HCT116 (cell line): Measurements from ENCODE around the gene PAQR8. TPM values are rescaled to one million over a fixed set of nuclear protein-coding genes. Genes with fewer than 3 reads are reported as not detected.

Experiments
- ATAC-seq: fragments of 200-7000 bp; cut with Tn5 transposase; 2 replicates; pipeline ENCODE4 v1.9.1; 2020; ENCODE audit warnings: mild to moderate bottlenecking, moderate library complexity
- BruUV-seq: library from RNA; stranded (reverse); fragments of 400-500 nt; replicated peaks from 2 replicates; lab custom pipeline; 2021; lab: Mats Ljungman, UMichigan
- CTCF ChIA-PET: fragments of 300-600 bp; sonication (Branson Sonifier 250); formaldehyde crosslinking; loops from one replicate; lab custom pipeline; 2021; ENCODE audit warnings: antibody characterized with exemption; lab: Charles Lee
- POLR2A ChIA-PET: fragments of 300-600, 350-600 bp; sonication (Branson Sonifier 250); formaldehyde crosslinking; loops from one replicate; lab custom pipeline; 2021; ENCODE audit warnings: antibody characterized with exemption; lab: Charles Lee
- RAD21 ChIA-PET, 2 experiments: fragments of 300-600 bp; sonication (Branson Sonifier 250); formaldehyde crosslinking; loops; one replicate each; lab custom pipeline; 2023; ENCODE audit warnings: low total read pairs in 2 of 2; ENCODE audit not compliant: uncharacterized antibody in 2 of 2, unreplicated experiment in 2 of 2, low non-redundant PET in 1 of 2; lab: Charles Lee
- DNase-seq: peaks from one replicate; pipeline ENCODE4 v3.0.0-alpha.2; 2010; ENCODE audit warnings: low read depth, low spot score
- H2AFZ ChIP-seq: fragments of 200-600 bp; shearing (Covaris generic), sonication (generic); 2 replicates; pipeline ENCODE4 v1.6.1; 2017; ENCODE audit warnings: low read depth, mixed run types, mixed read lengths, antibody characterized with exemption, low read length; ENCODE audit not compliant: poor library complexity, severe bottlenecking
- H3K27ac ChIP-seq: 2 replicates; pipeline ENCODE4 v1.5.1; 2012; ENCODE audit warnings: low read depth, low read length
- H3K27me3 ChIP-seq: fragments of 200-600 bp; sonication (generic); 2 replicates; pipeline ENCODE4 v1.6.1; 2016; ENCODE audit warnings: mixed run types, low read length, mixed read lengths; ENCODE audit not compliant: insufficient read depth
- H3K36me3 ChIP-seq, 2 experiments: fragments of 200-500 bp in 1 of 2; fragments of 200-600 bp in 1 of 2; sonication (Bioruptor generic) in 1 of 2; sonication (generic) in 1 of 2; 2 replicates each; pipeline versions ENCODE4 v1.5.1 to v1.6.1; 2014 to 2016; ENCODE audit warnings: low read length in 2 of 2, inconsistent platforms in 1 of 2, mixed read lengths in 1 of 2, mixed run types in 1 of 2; ENCODE audit not compliant: insufficient read depth in 2 of 2, control insufficient read depth in 1 of 2
- H3K4me1 ChIP-seq, 2 experiments: fragments of 200-600 bp in 1 of 2; sonication (generic) in 1 of 2; 2 replicates each; pipeline versions ENCODE4 v1.5.1 to v1.6.1; 2012 to 2017; ENCODE audit warnings: low read length in 2 of 2, inconsistent platforms in 1 of 2, mild to moderate bottlenecking in 1 of 2, mixed read lengths in 1 of 2, mixed run types in 1 of 2, moderate library complexity in 1 of 2; ENCODE audit not compliant: insufficient read depth in 2 of 2, control insufficient read depth in 1 of 2
- H3K4me2 ChIP-seq: fragments of 200-600 bp; sonication (generic); 2 replicates; pipeline ENCODE4 v1.6.1; 2017; ENCODE audit warnings: mixed run types, low read length, mixed read lengths
- H3K4me3 ChIP-seq, 2 experiments: fragments of 200-600 bp in 1 of 2; sonication (generic) in 1 of 2; replicated peaks in 1 of 2; 2 replicates each; pipeline ENCODE4 v1.5.1; 2011 to 2016; ENCODE audit warnings: low read length in 2 of 2, control low read depth in 1 of 2, low read depth in 1 of 2, mild to moderate bottlenecking in 1 of 2, mixed read lengths in 1 of 2, mixed run types in 1 of 2
- H3K79me2 ChIP-seq: fragments of 200-600 bp; sonication (generic); 2 replicates; pipeline ENCODE4 v1.6.1; 2017; ENCODE audit warnings: mild to moderate bottlenecking, mixed run types, low read length, moderate library complexity, mixed read lengths; ENCODE audit not compliant: insufficient read depth
- H3K9ac ChIP-seq: fragments of 200-600 bp; sonication (generic); 2 replicates; pipeline ENCODE4 v1.6.1; 2016; ENCODE audit warnings: low read length, mixed read lengths
- H3K9me2 ChIP-seq: fragments of 200-600 bp; sonication (generic), shearing (Covaris generic); 2 replicates; pipeline ENCODE4 v1.6.1; 2017; ENCODE audit warnings: mixed run types, mild to moderate bottlenecking, moderate library complexity; ENCODE audit not compliant: insufficient read depth
- H3K9me3 ChIP-seq, 2 experiments: fragments of 200-500 bp in 1 of 2; fragments of 200-600 bp in 1 of 2; sonication (Bioruptor generic) in 1 of 2; sonication (generic) in 1 of 2; 2 replicates each; pipeline ENCODE4 v1.6.1; 2014 to 2017; ENCODE audit warnings: low read length in 2 of 2, mixed read lengths in 2 of 2, inconsistent platforms in 1 of 2, low read depth in 1 of 2, mild to moderate bottlenecking in 1 of 2, mixed run types in 1 of 2, moderate library complexity in 1 of 2; ENCODE audit not compliant: control insufficient read depth in 1 of 2, insufficient read depth in 1 of 2
- H4K20me1 ChIP-seq: fragments of 200-600 bp; sonication (generic), shearing (Covaris generic); 2 replicates; pipeline ENCODE4 v1.6.1; 2017; ENCODE audit warnings: mixed run types, mild to moderate bottlenecking, moderate library complexity; ENCODE audit not compliant: insufficient read depth
- ELF1 ChIP-seq: IDR thresholded peaks from 2 replicates; pipeline ENCODE4 v1.6.1; 2012; ENCODE audit warnings: low read depth, borderline replicate concordance
- POLR2A ChIP-seq: IDR thresholded peaks from 2 replicates; pipeline ENCODE4 v1.7.0; 2011; ENCODE audit warnings: borderline replicate concordance; ENCODE audit not compliant: insufficient read depth, insufficient read length; ENCODE audit errors: extremely low read depth
- RAD21 ChIP-seq: IDR thresholded peaks from 2 replicates; pipeline ENCODE4 v1.6.1; 2012; ENCODE audit warnings: low read depth, mild to moderate bottlenecking
- REST ChIP-seq: IDR thresholded peaks from 2 replicates; pipeline ENCODE4 v1.6.1; 2012; ENCODE audit warnings: low read depth
- SIN3A ChIP-seq: IDR thresholded peaks from 2 replicates; pipeline ENCODE4 v1.6.1; 2012; ENCODE audit warnings: low read depth
- SP1 ChIP-seq: IDR thresholded peaks from 2 replicates; pipeline ENCODE4 v1.6.1; 2012; ENCODE audit warnings: low read depth
- SRF ChIP-seq: IDR thresholded peaks from 2 replicates; pipeline ENCODE4 v1.6.1; 2012; ENCODE audit warnings: low read depth
- TCF7L2 ChIP-seq: IDR thresholded peaks from 2 replicates; pipeline ENCODE4 v1.7.0; 2011; ENCODE audit warnings: borderline replicate concordance, inconsistent platforms; ENCODE audit not compliant: insufficient read depth, insufficient read length; ENCODE audit errors: extremely low read depth
- ZBTB33 ChIP-seq: IDR thresholded peaks from 2 replicates; pipeline ENCODE4 v1.6.1; 2011; ENCODE audit warnings: mild to moderate bottlenecking, low read length, moderate library complexity; ENCODE audit not compliant: insufficient replicate concordance; ENCODE audit errors: extremely low read depth
- ZNF274 ChIP-seq: fragments of 200-500 bp; sonication (Bioruptor generic); IDR thresholded peaks from 2 replicates; pipeline ENCODE4 v1.6.1; 2014; ENCODE audit warnings: mild to moderate bottlenecking, low read depth, low read length, inconsistent platforms
- intact Hi-C: fragments of 100-400 bp; cut with micrococcal nuclease; formaldehyde crosslinking; loops from 2 replicates; pipeline ENCODE4 v1.10.0; 2022
- total RNA-seq: library from RNA; stranded (reverse); gene quantifications from one replicate; pipeline ENCODE4 v1.2.1, GENCODE V29; 2021; ENCODE audit not compliant: unreplicated experiment

Gene PAQR8
- total RNA-seq, 1 experiment from 2014 or later = 5.9 TPM

GRCh38 chr6:52381249-52381648 is 19.3 kb downstream of the PAQR8 start:
- no peaks in the 10 kb centered on the region for H3K27me3 ChIP-seq
- TF ChIP-seq REST (no peak), SRF (no peak), ELF1 (no peak), RAD21 (no peak), POLR2A (no peak), SP1 (no peak)
- BruUV-seq = no TSS peak
- ChIA-PET RAD21 (no interaction called here), POLR2A (no interaction called here), CTCF (no interaction called here)
- no peak overlapping the region for H3K9ac ChIP-seq
- no peak overlapping the region for H3K27ac ChIP-seq
- H2AFZ ChIP-seq = no peak overlapping the region
- no peaks in the 10 kb centered on the region for H3K9me2 ChIP-seq
- no peak for ATAC-seq
- H3K79me2 ChIP-seq = no peaks in the 10 kb centered on the region
- no peaks in the 10 kb centered on the region for H3K36me3 ChIP-seq
- no peaks in the 10 kb centered on the region for H3K4me1 ChIP-seq
- DNase-seq = no peak
- H3K4me3 ChIP-seq = no peak overlapping the region
- no peak overlapping the region for H3K4me2 ChIP-seq
- H3K9me3 ChIP-seq = no peaks in the 10 kb centered on the region
- no peaks in the 10 kb centered on the region for H4K20me1 ChIP-seq
- intact Hi-C loops = no loop called here

GRCh38 chr6:52384145-52384766 is 22.3 kb downstream of the PAQR8 start:
- no peak for ATAC-seq
- TF ChIP-seq POLR2A = no peak
- no peak for TF ChIP-seq ZNF274
- TF ChIP-seq TCF7L2 = no peak
- TF ChIP-seq ZBTB33 = no peak
- TF ChIP-seq SIN3A = no peak
- TF ChIP-seq REST = no peak

More at GRCh38 chr6:52384145-52384766, 22.3 kb downstream of the PAQR8 start:
- RAD21 ChIA-PET = no interaction called here
- intact Hi-C loops = no loop called here
- H3K27me3 ChIP-seq = no peaks in the 10 kb centered on the region
- POLR2A ChIA-PET = no interaction called here
- no peaks in the 10 kb centered on the region for H3K36me3 ChIP-seq
- CTCF ChIA-PET = no interaction called here
- H3K4me2 ChIP-seq = no peak overlapping the region
- BruUV-seq = no TSS peak
- H3K4me3 ChIP-seq = no peak overlapping the region
- no peak overlapping the region for H3K9ac ChIP-seq
- no peak overlapping the region for H3K27ac ChIP-seq
- no peak for DNase-seq
- H3K79me2 ChIP-seq = no peaks in the 10 kb centered on the region
- H3K4me1 ChIP-seq = peaks cover 5 to 7% of the 10 kb centered on the region in 2 experiments
- H4K20me1 ChIP-seq = no peaks in the 10 kb centered on the region
- peaks cover 0 to 9% of the 10 kb centered on the region in 2 experiments; a peak in 1 of 4 replicates for H3K9me3 ChIP-seq
- no peaks in the 10 kb centered on the region for H3K9me2 ChIP-seq
- H2AFZ ChIP-seq = no peak overlapping the region
